GM19452 (cell line): ENCODE results near the gene HS2ST1.

Source experiments
- ATAC-seq: cut with Tn5 transposase; IDR thresholded peaks from one replicate; pipeline ENCODE4 v1.9.1; 2021; ENCODE audit not compliant: unreplicated experiment

HS2ST1 gene

GRCh38 chr1:87104945-87105344 lies 190.5 kb downstream of the HS2ST1 start:
- ATAC-seq, result no peak

GRCh38 chr1:87106144-87106543 lies 191.7 kb downstream of the HS2ST1 start:
- ATAC-seq, result no peak

- no peak for ATAC-seq
Measured at GRCh38 chr1:87106867-87107266, 192.4 kb downstream of the HS2ST1 start.

GRCh38 chr1:87108228-87108627 lies 193.8 kb downstream of the HS2ST1 start:
- ATAC-seq, result no peak

- no peak for ATAC-seq
Measured at GRCh38 chr1:87108814-87109411, 194.5 kb downstream of the HS2ST1 start.

GRCh38 chr1:87111659-87112371 lies 197.4 kb downstream of the HS2ST1 start:
- ATAC-seq, result no peak

GRCh38 chr1:87113313-87113712 lies 198.9 kb downstream of the HS2ST1 start:
- no peak for ATAC-seq

GRCh38 chr1:87115317-87115890 lies 201.0 kb downstream of the HS2ST1 start:
- ATAC-seq, result no peak

GRCh38 chr1:87115891-87116290 lies 201.5 kb downstream of the HS2ST1 start:
- ATAC-seq, result no peak

GRCh38 chr1:87117761-87118368 lies 203.4 kb downstream of the HS2ST1 start:
- ATAC-seq, result no peak

- no peak for ATAC-seq
Measured at GRCh38 chr1:87119541-87120140, 205.2 kb downstream of the HS2ST1 start.

GRCh38 chr1:87120779-87121178 lies 206.3 kb downstream of the HS2ST1 start:
- ATAC-seq, result no peak

- ATAC-seq, result no peak
Measured at GRCh38 chr1:87121711-87122163, 207.3 kb downstream of the HS2ST1 start.

- ATAC-seq, result no peak
Measured at GRCh38 chr1:87122243-87122642, 207.8 kb downstream of the HS2ST1 start.

- ATAC-seq, result no peak
Measured at GRCh38 chr1:87123610-87124009, 209.2 kb downstream of the HS2ST1 start.

- no peak for ATAC-seq
Measured at GRCh38 chr1:87126886-87127505, 212.6 kb downstream of the HS2ST1 start.

- no peak for ATAC-seq
Measured at GRCh38 chr1:87127581-87127980, 213.1 kb downstream of the HS2ST1 start.

- no peak for ATAC-seq
Measured at GRCh38 chr1:87129038-87129437, 214.6 kb downstream of the HS2ST1 start.

- no peak for ATAC-seq
Measured at GRCh38 chr1:87129606-87130005, 215.2 kb downstream of the HS2ST1 start.

- no peak for ATAC-seq
Measured at GRCh38 chr1:87130438-87130837, 216.0 kb downstream of the HS2ST1 start.

GRCh38 chr1:87131809-87132283 lies 217.4 kb downstream of the HS2ST1 start:
- peak; percentile 97 for ATAC-seq
